B cell (primary cell): ENCODE data around the gene STOX2. TPM values are rescaled to one million over a fixed set of nuclear protein-coding genes. Genes with fewer than 3 reads are reported as not detected.

ENCODE experiments used
- ATAC-seq: fragments of 200-7000 bp; cut with Tn5 transposase; one replicate; pipeline ENCODE4 v1.10.0; 2021; ENCODE audit warnings: low read depth, mild to moderate bottlenecking, moderate number of reproducible peaks, moderate library complexity
- CTCF ChIA-PET: fragments of 350-600 bp; sonication (Branson Sonifier 250); formaldehyde crosslinking; loops from one replicate; lab custom pipeline; 2021; ENCODE audit warnings: antibody characterized with exemption, inconsistent platforms; lab: Charles Lee
- POLR2A ChIA-PET: fragments of 350-600 bp; sonication (Branson Sonifier 250); formaldehyde crosslinking; loops from one replicate; lab custom pipeline; 2021; ENCODE audit warnings: antibody characterized with exemption; lab: Charles Lee
- DNase-seq: peaks from one replicate; pipeline ENCODE4 v3.0.0; 2013
- H2AFZ ChIP-seq: 2 replicates; pipeline ENCODE4 v1.6.1; 2012; ENCODE audit warnings: mild to moderate bottlenecking, low read depth, low read length; ENCODE audit not compliant: insufficient read depth, poor library complexity, severe bottlenecking
- H3K27ac ChIP-seq, 2 donors: 1 replicate in 1 of 2; 2 replicates in 1 of 2; pipeline ENCODE4 v1.5.1; 2012 to 2013; ENCODE audit warnings: low read length in 2 of 2, mild to moderate bottlenecking in 2 of 2, moderate library complexity in 1 of 2
- H3K27me3 ChIP-seq, 4 experiments: fragments of 200-600 bp in 1 of 4; sonication (generic) in 1 of 4; replicated peaks in 1 of 4; 1 replicate in 2 of 4; 2 replicates in 2 of 4; pipeline versions ENCODE4 v1.6.1 to v1.7.0; 2013 to 2016; ENCODE audit warnings: low read length in 3 of 4, mild to moderate bottlenecking in 2 of 4, mixed read lengths in 1 of 4, moderate library complexity in 1 of 4; ENCODE audit not compliant: insufficient read depth in 4 of 4, control insufficient read depth in 3 of 4; ENCODE audit errors: control extremely low read depth in 1 of 4
- H3K36me3 ChIP-seq, 2 experiments: replicated peaks in 1 of 2; 1 replicate in 1 of 2; 2 replicates in 1 of 2; pipeline versions ENCODE4 v1.6.1 to v1.7.1; 2013; ENCODE audit warnings: low read length in 1 of 2; ENCODE audit not compliant: insufficient read depth in 2 of 2, control insufficient read depth in 1 of 2; ENCODE audit errors: control extremely low read depth in 1 of 2, extremely low read depth in 1 of 2
- H3K4me1 ChIP-seq, 2 donors: fragments of 200-600 bp in 1 of 2; sonication (generic) in 1 of 2; 1 replicate in 1 of 2; 2 replicates in 1 of 2; pipeline versions ENCODE4 v1.5.1 to v1.6.1; 2013 to 2017; ENCODE audit warnings: low read length in 2 of 2; ENCODE audit not compliant: control insufficient read depth in 2 of 2, insufficient read depth in 2 of 2
- H3K4me2 ChIP-seq: replicated peaks from 2 replicates; pipeline ENCODE3; 2012; ENCODE audit warnings: mild to moderate bottlenecking, low read depth, low read length; ENCODE audit not compliant: poor library complexity, severe bottlenecking
- H3K4me3 ChIP-seq, 5 experiments: fragments of 200-600 bp in 1 of 5; sonication (generic) in 1 of 5; 1 replicate in 3 of 5; 2 replicates in 2 of 5; pipeline versions ENCODE4 v1.5.1 to v1.7.0; 2011 to 2016; ENCODE audit warnings: low read length in 4 of 5, mild to moderate bottlenecking in 4 of 5, low read depth in 2 of 5, control low read depth in 1 of 5, moderate library complexity in 1 of 5; ENCODE audit not compliant: insufficient read depth in 1 of 5; ENCODE audit errors: control extremely low read depth in 1 of 5, extremely low read depth in 1 of 5
- H3K79me2 ChIP-seq: fragments of 200-600 bp; sonication (generic); one replicate; pipeline ENCODE4 v1.6.0; 2016; ENCODE audit warnings: low read length; ENCODE audit not compliant: control insufficient read depth, insufficient read depth
- H3K9ac ChIP-seq: fragments of 200-600 bp; sonication (generic); 2 replicates; pipeline ENCODE4 v1.6.1; 2017; ENCODE audit warnings: mild to moderate bottlenecking, low read length, moderate library complexity
- H3K9me3 ChIP-seq, 3 donors: one replicate each; pipeline versions ENCODE4 v1.6.1 to v1.7.1; 2013; ENCODE audit warnings: low read length in 2 of 3; ENCODE audit not compliant: control insufficient read depth in 2 of 3, insufficient read depth in 1 of 3; ENCODE audit errors: control extremely low read depth in 1 of 3
- H4K20me1 ChIP-seq: 2 replicates; pipeline ENCODE4 v1.6.0; 2012; ENCODE audit warnings: mild to moderate bottlenecking, low read length; ENCODE audit not compliant: insufficient read depth, control insufficient read depth, poor library complexity, severe bottlenecking
- H3K27ac Mint-ChIP-seq: one replicate; pipeline ENCODE4 v1.8.0; 2021; ENCODE audit warnings: mixed read lengths
- H3K27me3 Mint-ChIP-seq: one replicate; pipeline ENCODE4 v1.8.0; 2021; ENCODE audit warnings: mixed read lengths
- H3K4me1 Mint-ChIP-seq: one replicate; pipeline ENCODE4 v1.8.0; 2021; ENCODE audit warnings: mixed read lengths
- H3K4me3 Mint-ChIP-seq: one replicate; pipeline ENCODE4 v1.8.0; 2021; ENCODE audit warnings: mixed read lengths
- H3K9me3 Mint-ChIP-seq: one replicate; pipeline ENCODE4 v1.8.0; 2022; ENCODE audit warnings: mixed read lengths; ENCODE audit not compliant: insufficient read depth
- EZH2 ChIP-seq: IDR thresholded peaks from 2 replicates; pipeline ENCODE4 v1.6.1; 2012; ENCODE audit warnings: borderline replicate concordance, low read depth, mild to moderate bottlenecking, moderate library complexity, low read length; ENCODE audit not compliant: insufficient read depth, poor library complexity, severe bottlenecking
- WGBS: methylation state at CpG from one replicate; pipeline ENCODE4 v1.1.5; 2013; ENCODE audit warnings: missing lambda C conversion rate; ENCODE audit not compliant: insufficient coverage; 5-methylcytosine and 5-hydroxymethylcytosine counted together
- intact Hi-C: fragments of 100-400 bp; cut with micrococcal nuclease; formaldehyde crosslinking; loops from one replicate; pipeline ENCODE4 v1.10.0; 2022
- polyA plus RNA-seq: library from polyadenylated mRNA; depleted of rRNA; stranded (reverse); fragments of >200 nt; gene quantifications from 2 replicates; pipeline ENCODE4 v1.2.3, GENCODE V29; 2012
- total RNA-seq, 2 donors: library from RNA; stranded (reverse); fragments of 120-200 nt in 1 of 2; gene quantifications; 1 replicate in 1 of 2; 2 replicates in 1 of 2; pipeline versions ENCODE4 v1.2.3 to v1.2.4, GENCODE V29; 2013 to 2022
- TF ChIP-seq, protein P1 (sequence below): fragments of 200-600 bp; IDR thresholded peaks from one replicate; pipeline ENCODE4 v1.8.0; 2022; ENCODE audit warnings: antibody characterized with exemption, mild to moderate bottlenecking

Gene STOX2
- total and polyA plus RNA-seq, 2 donors (not counting 1 experiment from before 2014, with no cell fraction given): under 0.01 TPM; not detected in 1

DNA sequence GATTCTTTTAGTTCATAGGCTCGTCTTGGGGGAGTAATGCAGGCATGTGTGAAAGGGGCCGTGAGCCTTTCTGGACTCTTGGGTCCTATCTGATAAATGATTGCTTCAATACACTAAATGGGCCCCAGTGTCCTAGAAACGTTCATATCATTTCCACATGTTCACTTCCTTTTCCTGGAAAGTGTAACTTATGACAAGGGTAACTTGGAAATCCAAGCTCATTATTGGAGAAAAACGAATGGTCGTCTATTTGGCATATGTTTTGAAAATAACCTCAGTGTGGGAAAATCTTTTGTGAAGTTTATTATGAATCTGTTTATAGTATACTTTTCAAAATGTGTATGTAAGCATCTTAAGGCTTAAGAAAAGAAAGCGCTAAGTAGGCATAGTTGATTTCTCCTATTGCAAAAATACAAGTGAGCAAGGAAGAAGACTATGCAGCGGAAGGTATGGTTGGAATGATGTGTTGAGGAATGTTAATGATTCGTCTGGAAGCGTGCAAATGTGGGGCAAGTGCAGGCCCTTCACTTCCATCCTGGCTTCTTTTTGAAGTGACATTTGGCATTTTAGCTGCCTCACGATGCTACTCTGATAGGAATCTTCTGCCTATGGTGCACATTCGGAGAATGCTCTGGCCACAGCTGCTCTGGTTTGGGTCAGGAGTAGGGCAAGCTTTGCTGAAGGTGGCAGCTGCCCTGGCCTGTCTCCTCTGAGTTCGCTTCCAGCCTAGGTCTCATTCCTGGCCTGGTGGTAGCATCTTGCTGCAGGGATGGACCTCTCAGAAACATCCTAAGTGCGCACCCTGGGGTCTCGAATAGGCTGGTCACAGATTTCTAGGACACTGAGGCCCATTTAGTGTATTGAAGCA is 49.5 kb upstream of the STOX2 start:
- DNase-seq (no peak), ATAC-seq (no peak)
- H3K27me3 Mint-ChIP-seq: peaks cover 23% of the 10 kb centered on the region
- Histone ChIP-seq H3K9me3 (no peaks in the 10 kb centered on the region), H4K20me1 (no peaks in the 10 kb centered on the region), H3K27me3 (peaks cover 0 to 3% (median 0%) of the 10 kb centered on the region in 4 experiments), H3K4me2 (no peak overlapping the region), H3K9ac (no peak overlapping the region), H3K27ac (no peak overlapping the region), H2AFZ (no peak overlapping the region), H3K79me2 (no peaks in the 10 kb centered on the region), H3K4me1 (no peaks in the 10 kb centered on the region), H3K36me3 (no peaks in the 10 kb centered on the region), H3K4me3 (no peak overlapping the region)
- no peak overlapping the region for H3K27ac Mint-ChIP-seq
- no peak for TF ChIP-seq EZH2
- TF ChIP-seq, protein P1, sequence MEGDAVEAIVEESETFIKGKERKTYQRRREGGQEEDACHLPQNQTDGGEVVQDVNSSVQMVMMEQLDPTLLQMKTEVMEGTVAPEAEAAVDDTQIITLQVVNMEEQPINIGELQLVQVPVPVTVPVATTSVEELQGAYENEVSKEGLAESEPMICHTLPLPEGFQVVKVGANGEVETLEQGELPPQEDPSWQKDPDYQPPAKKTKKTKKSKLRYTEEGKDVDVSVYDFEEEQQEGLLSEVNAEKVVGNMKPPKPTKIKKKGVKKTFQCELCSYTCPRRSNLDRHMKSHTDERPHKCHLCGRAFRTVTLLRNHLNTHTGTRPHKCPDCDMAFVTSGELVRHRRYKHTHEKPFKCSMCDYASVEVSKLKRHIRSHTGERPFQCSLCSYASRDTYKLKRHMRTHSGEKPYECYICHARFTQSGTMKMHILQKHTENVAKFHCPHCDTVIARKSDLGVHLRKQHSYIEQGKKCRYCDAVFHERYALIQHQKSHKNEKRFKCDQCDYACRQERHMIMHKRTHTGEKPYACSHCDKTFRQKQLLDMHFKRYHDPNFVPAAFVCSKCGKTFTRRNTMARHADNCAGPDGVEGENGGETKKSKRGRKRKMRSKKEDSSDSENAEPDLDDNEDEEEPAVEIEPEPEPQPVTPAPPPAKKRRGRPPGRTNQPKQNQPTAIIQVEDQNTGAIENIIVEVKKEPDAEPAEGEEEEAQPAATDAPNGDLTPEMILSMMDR: no peak
- WGBS: 96% methylated on average over 9 of the region's 14 CpGs
- H3K9me3 Mint-ChIP-seq: no peaks in the 10 kb centered on the region
- H3K4me3 Mint-ChIP-seq: no peak overlapping the region
- ChIA-PET POLR2A (no interaction called here), CTCF (interaction anchor here (0.6 kb wide), 1 partner anchor 1108 kb away, joined by 3 read pairs; no protein-coding TSS in a partner anchor)
- H3K4me1 Mint-ChIP-seq: no peaks in the 10 kb centered on the region
- intact Hi-C loops: no loop called here

DNA sequence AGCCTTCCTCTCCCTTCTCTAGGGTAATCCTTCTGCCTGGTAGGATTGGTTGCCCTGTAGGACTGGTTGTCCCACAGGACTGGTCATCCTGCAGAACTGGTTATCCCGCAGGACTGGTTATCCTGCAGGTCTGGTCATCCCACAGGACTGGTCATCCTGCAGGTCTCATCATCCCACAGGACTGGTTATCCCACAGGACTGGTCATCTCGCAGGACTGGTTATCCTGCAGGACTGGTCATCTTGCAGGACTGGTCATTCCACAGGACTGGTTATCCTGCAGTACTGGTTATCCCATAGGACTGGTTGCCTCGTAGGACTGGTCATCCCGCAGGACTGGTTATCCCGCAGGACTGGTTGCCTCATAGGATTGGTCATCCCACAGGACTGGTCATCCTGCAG is 48.1 kb upstream of the STOX2 start:
- Histone ChIP-seq H2AFZ (no peak overlapping the region), H3K36me3 (no peaks in the 10 kb centered on the region), H3K9me3 (no peaks in the 10 kb centered on the region), H3K4me1 (no peaks in the 10 kb centered on the region), H3K9ac (no peak overlapping the region), H3K27me3 (peaks cover 0 to 3% (median 0%) of the 10 kb centered on the region in 4 experiments), H4K20me1 (no peaks in the 10 kb centered on the region), H3K4me2 (no peak overlapping the region), H3K4me3 (no peak overlapping the region), H3K27ac (no peak overlapping the region), H3K79me2 (no peaks in the 10 kb centered on the region)
- DNase-seq (no peak), ATAC-seq (no peak)
- H3K9me3 Mint-ChIP-seq: no peaks in the 10 kb centered on the region
- intact Hi-C loops: no loop called here
- no peak for TF ChIP-seq EZH2
- TF ChIP-seq, protein P1: no peak
- H3K27ac Mint-ChIP-seq: no peak overlapping the region
- H3K4me1 Mint-ChIP-seq: no peaks in the 10 kb centered on the region
- CTCF ChIA-PET: no interaction called here
- H3K27me3 Mint-ChIP-seq: peaks cover 26% of the 10 kb centered on the region
- H3K4me3 Mint-ChIP-seq: no peak overlapping the region
- WGBS: 80% methylated on average over 5 of the region's 5 CpGs
- POLR2A ChIA-PET: no interaction called here
